ENCODE results near the gene CTPS2.

- TF ChIP-seq, protein P1, sequence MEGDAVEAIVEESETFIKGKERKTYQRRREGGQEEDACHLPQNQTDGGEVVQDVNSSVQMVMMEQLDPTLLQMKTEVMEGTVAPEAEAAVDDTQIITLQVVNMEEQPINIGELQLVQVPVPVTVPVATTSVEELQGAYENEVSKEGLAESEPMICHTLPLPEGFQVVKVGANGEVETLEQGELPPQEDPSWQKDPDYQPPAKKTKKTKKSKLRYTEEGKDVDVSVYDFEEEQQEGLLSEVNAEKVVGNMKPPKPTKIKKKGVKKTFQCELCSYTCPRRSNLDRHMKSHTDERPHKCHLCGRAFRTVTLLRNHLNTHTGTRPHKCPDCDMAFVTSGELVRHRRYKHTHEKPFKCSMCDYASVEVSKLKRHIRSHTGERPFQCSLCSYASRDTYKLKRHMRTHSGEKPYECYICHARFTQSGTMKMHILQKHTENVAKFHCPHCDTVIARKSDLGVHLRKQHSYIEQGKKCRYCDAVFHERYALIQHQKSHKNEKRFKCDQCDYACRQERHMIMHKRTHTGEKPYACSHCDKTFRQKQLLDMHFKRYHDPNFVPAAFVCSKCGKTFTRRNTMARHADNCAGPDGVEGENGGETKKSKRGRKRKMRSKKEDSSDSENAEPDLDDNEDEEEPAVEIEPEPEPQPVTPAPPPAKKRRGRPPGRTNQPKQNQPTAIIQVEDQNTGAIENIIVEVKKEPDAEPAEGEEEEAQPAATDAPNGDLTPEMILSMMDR (IDR thresholded peaks at IDR 0.05) = no peak
- TF ChIP-seq EP300 (IDR thresholded peaks at IDR 0.05) = no peak
Measured at GRCh38 chrX:16725072-16725471, 12.6 kb upstream of the CTPS2 start.

Measured in stomach (tissue), 4 donors.